HepG2 (cell line): Measurements from ENCODE around the gene AHCY. TPM values are rescaled to one million over a fixed set of nuclear protein-coding genes. Genes with fewer than 3 reads are reported as not detected.

Experiments
- ELF4 ChIP-seq: sonication (generic); formaldehyde crosslinking; IDR thresholded peaks from 2 replicates; pipeline ENCODE4 v1.5.0; 2020; ENCODE audit warnings: missing genetic modification reagents, mild to moderate bottlenecking, moderate library complexity, borderline replicate concordance
- FOXC1 ChIP-seq: sonication (generic); formaldehyde crosslinking; IDR thresholded peaks from 2 replicates; pipeline ENCODE4 v1.8.0; 2022; ENCODE audit warnings: mild to moderate bottlenecking, missing genetic modification reagents, borderline replicate concordance
- GFI1 ChIP-seq: sonication (generic); formaldehyde crosslinking; IDR thresholded peaks from 2 replicates; pipeline ENCODE4 v1.5.0; 2020; ENCODE audit warnings: missing genetic modification reagents, mild to moderate bottlenecking, borderline replicate concordance
- LCORL ChIP-seq, 2 experiments: fragments of 450-650 bp in 1 of 2; sonication (generic) in 1 of 2; formaldehyde crosslinking in 1 of 2; IDR thresholded peaks; 2 replicates each; pipeline versions ENCODE4 v1.5.0 to v1.6.1; 2017 to 2020; ENCODE audit warnings: antibody characterized with exemption in 1 of 2, missing genetic modification reagents in 1 of 2
- NFIC ChIP-seq: IDR thresholded peaks from 2 replicates; pipeline ENCODE4 v1.6.1; 2012; ENCODE audit warnings: mild to moderate bottlenecking, low read length, inconsistent platforms
- NPAS2 ChIP-seq: sonication (generic); formaldehyde crosslinking; IDR thresholded peaks from 2 replicates; pipeline ENCODE4 v1.8.0; 2022; ENCODE audit warnings: mild to moderate bottlenecking, missing genetic modification reagents, borderline replicate concordance
- SNAPC4 ChIP-seq: sonication (generic); formaldehyde crosslinking; IDR thresholded peaks from 2 replicates; pipeline ENCODE4 v1.4.0; 2020; ENCODE audit warnings: mild to moderate bottlenecking, missing genetic modification reagents
- TBX2 ChIP-seq: sonication (generic); formaldehyde crosslinking; IDR thresholded peaks from 2 replicates; pipeline ENCODE4 v1.5.0; 2020; ENCODE audit warnings: missing genetic modification reagents, mild to moderate bottlenecking, borderline replicate concordance
- UBTF ChIP-seq: sonication (generic); formaldehyde crosslinking; IDR thresholded peaks from 2 replicates; pipeline ENCODE4 v1.4.0; 2020; ENCODE audit warnings: mild to moderate bottlenecking, missing genetic modification reagents
- ZBTB7A ChIP-seq: sonication (generic); formaldehyde crosslinking; IDR thresholded peaks from 2 replicates; pipeline ENCODE4 v1.8.0; 2022; ENCODE audit warnings: mild to moderate bottlenecking, missing genetic modification reagents
- ZFX ChIP-seq: sonication (generic); formaldehyde crosslinking; IDR thresholded peaks from 2 replicates; pipeline ENCODE4 v1.4.0; 2020; ENCODE audit warnings: mild to moderate bottlenecking, low read depth, missing genetic modification reagents, moderate library complexity
- ZMAT3 ChIP-seq: sonication (generic); formaldehyde crosslinking; conservative IDR thresholded peaks from 2 replicates; pipeline ENCODE4 v1.7.0; 2021; ENCODE audit warnings: missing genetic modification reagents
- ZNF138 ChIP-seq: sonication (generic); formaldehyde crosslinking; IDR thresholded peaks from 2 replicates; pipeline ENCODE4 v1.5.0; 2020; ENCODE audit warnings: mild to moderate bottlenecking, low read depth, missing genetic modification reagents
- ZNF543 ChIP-seq: sonication (generic); formaldehyde crosslinking; IDR thresholded peaks from 2 replicates; pipeline ENCODE4 v1.4.0; 2020; ENCODE audit warnings: mild to moderate bottlenecking, missing genetic modification reagents
- ZNF687 ChIP-seq: sonication (generic); formaldehyde crosslinking; IDR thresholded peaks from 2 replicates; pipeline ENCODE4 v1.5.1; 2020; ENCODE audit warnings: mild to moderate bottlenecking, missing genetic modification reagents, moderate library complexity
- polyA plus RNA-seq, 8 experiments: library from polyadenylated mRNA; depleted of rRNA in 3 of 8; stranded (reverse) in 7 of 8; unstranded in 1 of 8; fragments of >200 nt; fragmentation: Illumina TruSeq in 4 of 8; extraction: Trizol in 4 of 8; gene quantifications; 2 replicates each; pipeline versions ENCODE4 v1.2.1 to v1.2.3, GENCODE V29; 2011 to 2016; ENCODE audit warnings: low read depth in 4 of 8, missing spikeins in 1 of 8, mixed read lengths in 1 of 8; ENCODE audit not compliant: insufficient read depth in 1 of 8
- total RNA-seq, 5 experiments: library from RNA; depleted of rRNA; stranded (reverse); fragments of >200 nt; fragmentation: Illumina TruSeq; extraction: Trizol; gene quantifications; 2 replicates each; pipeline ENCODE4 v1.2.3, GENCODE V29; 2016; ENCODE audit warnings: low read depth in 1 of 5

Gene AHCY
- total and polyA plus RNA-seq, 2 of the 13 experiments (the other 11 are each of a cell fraction or from before 2014, with no cell fraction given): 407 to 419 TPM

- peak; percentile 34; the same call in 1 of the 2 replicates for TF ChIP-seq ZNF687 (CRISPR knock-in tag)
- TF ChIP-seq GFI1: 0 out of 2 replicates have a peak, but pooled peaks have one; percentile 21
- 0 out of 2 replicates have a peak, but pooled peaks have one; percentile 61 for TF ChIP-seq ZNF138 (CRISPR knock-in tag)
- 0 out of 2 replicates have a peak, but pooled peaks have one; percentile 46 for TF ChIP-seq ZBTB7A (CRISPR knock-in tag)
- no peak for TF ChIP-seq LCORL (IDR thresholded peaks at IDR 0.05)
- TF ChIP-seq LCORL (CRISPR knock-in tag; IDR thresholded peaks at IDR 0.05): peak; percentile 27; the same call in 1 of the 2 replicates
- TF ChIP-seq ZFX (CRISPR knock-in tag): peak; percentile 19; the same call in 1 of the 2 replicates
- TF ChIP-seq TBX2 (CRISPR knock-in tag): peak; percentile 40; the same call in 1 of the 2 replicates
- 0 out of 2 replicates have a peak, but pooled peaks have one; percentile 20 for TF ChIP-seq NFIC
- TF ChIP-seq ELF4: 0 out of 2 replicates have a peak, but pooled peaks have one; percentile 33
- 0 out of 2 replicates have a peak, but pooled peaks have one; percentile 62 for TF ChIP-seq ZNF543 (CRISPR knock-in tag)
- TF ChIP-seq SNAPC4: 0 out of 2 replicates have a peak, but pooled peaks have one; percentile 62
- TF ChIP-seq UBTF: 0 out of 2 replicates have a peak, but pooled peaks have one; percentile 26
- 0 out of 2 replicates have a peak, but pooled peaks have one; percentile 37 for TF ChIP-seq ZMAT3
- no peak for TF ChIP-seq NPAS2 (CRISPR knock-in tag)
- peak; percentile 77 for TF ChIP-seq FOXC1
Measured at GRCh38 chr20:34305333-34306230, 2.4 kb upstream of the AHCY start (continued).
